Skin of body (tissue), 2 donors: Measurements from ENCODE around the gene KNSTRN. TPM values are rescaled to one million over a fixed set of nuclear protein-coding genes. Genes with fewer than 3 reads are reported as not detected.

Experiments
- DNase-seq: peaks from one replicate; lab custom pipeline; 2025; lab: John Stamatoyannopoulos, UW
- total RNA-seq: library from RNA; depleted of rRNA; stranded (reverse); fragments of >200 nt; gene quantifications from one replicate; pipeline ENCODE4 v1.2.3, GENCODE V29; 2014

The KNSTRN gene
- total RNA-seq, 1 donor from 2014 or later: 15.1 TPM

GRCh38 chr15:40365624-40366456 is 16.7 kb upstream of the KNSTRN start:
- no peak for DNase-seq

DNA sequence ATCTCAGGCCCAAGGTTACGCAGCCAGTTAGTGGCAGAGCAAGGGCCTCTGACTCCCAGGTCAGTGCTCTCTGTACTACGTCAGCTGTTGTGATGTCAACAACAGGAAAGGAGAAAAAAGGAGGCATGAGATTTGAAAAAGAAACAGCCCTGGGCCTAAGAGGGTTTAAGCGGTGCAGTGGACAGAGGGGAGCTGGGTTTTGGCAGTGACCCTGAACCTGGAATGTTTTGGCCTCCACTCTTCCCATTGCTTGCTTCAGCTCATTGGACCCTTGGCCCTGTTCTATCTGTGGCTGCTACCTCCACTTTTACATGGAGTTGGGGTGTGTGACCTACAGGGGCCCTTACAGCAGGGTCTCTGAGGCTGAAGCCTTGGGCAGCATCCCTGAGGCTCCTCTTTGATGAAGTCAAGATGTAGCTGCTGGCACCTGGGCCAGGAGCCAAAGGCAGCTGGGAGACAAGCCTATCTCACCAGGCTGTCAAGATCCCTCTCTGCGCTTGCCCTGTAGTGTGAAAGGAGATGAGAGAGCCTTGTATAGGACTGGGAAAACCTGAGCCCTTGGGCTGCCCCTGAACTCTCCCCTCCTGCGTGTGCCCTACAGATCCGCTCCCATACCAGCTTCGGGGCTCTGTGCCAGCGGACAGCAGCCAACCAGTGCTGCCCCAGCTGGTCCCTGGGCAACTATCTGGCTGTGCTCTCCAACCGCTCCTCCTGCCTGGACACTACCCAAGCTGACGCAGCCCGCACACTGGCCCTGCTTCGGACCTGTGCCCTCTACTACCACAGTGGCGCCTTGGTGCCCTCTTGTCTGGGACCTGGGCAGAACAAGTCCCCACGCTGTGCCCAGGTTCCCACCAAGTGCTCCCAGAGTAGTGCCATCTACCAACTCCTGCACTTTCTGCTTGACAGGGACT is 15.8 kb upstream of the KNSTRN start:
- DNase-seq: no peak

- DNase-seq: no peak
Measured at GRCh38 chr15:40367371-40367685, 15.2 kb upstream of the KNSTRN start.

DNA sequence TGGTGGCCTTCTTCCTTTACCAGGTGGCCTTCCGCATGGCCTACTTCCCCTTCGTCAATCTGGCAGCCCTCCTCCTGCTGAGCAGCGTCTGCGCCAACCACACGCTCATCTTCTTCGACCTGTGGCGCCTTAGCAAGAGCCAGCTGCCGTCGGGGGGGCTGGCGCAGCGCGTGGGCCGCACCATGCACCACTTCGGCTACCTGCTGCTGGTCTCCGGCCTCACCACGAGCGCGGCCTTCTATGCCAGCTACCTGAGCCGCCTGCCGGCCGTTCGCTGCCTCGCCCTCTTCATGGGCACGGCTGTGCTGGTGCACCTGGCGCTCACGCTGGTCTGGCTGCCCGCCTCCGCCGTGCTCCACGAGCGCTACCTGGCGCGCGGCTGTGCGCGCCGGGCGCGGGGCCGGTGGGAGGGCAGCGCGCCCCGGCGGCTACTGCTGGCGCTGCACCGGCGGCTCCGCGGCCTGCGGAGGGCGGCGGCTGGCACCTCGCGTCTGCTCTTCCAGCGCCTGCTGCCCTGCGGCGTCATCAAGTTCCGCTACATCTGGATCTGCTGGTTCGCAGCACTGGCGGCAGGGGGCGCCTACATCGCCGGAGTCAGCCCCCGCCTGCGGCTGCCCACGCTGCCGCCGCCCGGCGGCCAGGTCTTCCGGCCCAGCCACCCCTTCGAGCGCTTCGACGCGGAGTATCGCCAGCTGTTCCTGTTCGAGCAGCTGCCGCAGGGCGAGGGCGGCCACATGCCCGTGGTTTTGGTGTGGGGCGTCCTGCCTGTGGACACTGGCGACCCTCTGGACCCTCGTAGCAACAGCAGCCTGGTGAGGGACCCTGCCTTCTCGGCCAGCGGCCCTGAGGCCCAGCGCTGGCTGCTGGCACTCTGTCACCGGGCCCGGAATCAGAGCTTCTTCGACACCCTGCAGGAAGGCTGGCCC is 14.6 kb upstream of the KNSTRN start:
- peak; percentile 76 for DNase-seq

DNA sequence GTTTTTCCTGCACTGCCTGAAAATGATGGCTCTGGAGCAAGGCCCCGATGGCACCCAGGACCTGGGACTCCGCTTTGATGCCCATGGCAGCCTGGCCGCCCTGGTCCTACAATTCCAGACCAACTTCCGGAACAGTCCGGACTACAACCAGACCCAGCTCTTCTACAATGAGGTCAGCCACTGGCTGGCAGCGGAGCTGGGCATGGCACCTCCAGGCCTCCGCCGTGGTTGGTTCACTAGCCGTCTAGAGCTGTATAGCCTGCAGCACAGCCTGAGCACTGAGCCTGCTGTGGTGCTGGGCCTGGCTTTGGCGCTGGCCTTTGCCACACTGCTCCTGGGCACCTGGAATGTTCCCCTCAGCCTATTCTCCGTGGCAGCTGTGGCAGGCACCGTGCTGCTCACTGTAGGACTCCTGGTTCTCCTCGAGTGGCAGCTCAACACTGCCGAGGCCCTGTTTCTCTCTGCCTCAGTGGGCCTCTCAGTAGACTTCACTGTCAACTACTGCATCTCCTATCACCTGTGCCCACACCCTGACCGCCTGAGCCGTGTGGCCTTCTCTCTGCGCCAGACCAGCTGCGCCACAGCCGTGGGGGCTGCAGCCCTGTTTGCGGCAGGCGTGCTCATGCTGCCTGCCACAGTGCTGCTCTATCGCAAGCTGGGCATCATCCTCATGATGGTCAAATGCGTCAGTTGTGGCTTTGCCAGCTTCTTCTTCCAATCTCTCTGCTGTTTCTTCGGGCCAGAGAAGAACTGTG is 13.6 kb upstream of the KNSTRN start:
- no peak for DNase-seq

- no peak for DNase-seq
Measured at GRCh38 chr15:40369474-40369869, 13.0 kb upstream of the KNSTRN start.

DNA sequence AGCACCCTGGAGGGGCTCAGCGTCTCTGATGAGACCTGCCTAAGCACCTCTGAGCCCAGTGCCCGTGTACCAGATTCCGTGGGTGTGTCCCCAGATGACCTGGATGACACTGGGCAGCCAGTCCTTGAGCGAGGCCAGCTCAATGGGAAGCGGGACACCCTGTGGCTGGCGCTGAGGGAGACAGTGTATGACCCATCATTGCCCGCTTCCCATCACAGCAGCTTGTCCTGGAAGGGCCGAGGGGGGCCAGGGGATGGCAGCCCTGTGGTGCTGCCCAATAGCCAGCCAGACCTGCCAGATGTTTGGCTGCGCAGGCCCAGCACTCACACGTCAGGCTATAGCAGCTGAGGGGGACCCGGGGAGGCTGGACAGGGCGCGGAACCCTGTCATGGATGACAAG is 12.6 kb upstream of the KNSTRN start:
- no peak for DNase-seq

- DNase-seq: no peak
Measured at GRCh38 chr15:40372981-40373380, 9.5 kb upstream of the KNSTRN start.

DNA sequence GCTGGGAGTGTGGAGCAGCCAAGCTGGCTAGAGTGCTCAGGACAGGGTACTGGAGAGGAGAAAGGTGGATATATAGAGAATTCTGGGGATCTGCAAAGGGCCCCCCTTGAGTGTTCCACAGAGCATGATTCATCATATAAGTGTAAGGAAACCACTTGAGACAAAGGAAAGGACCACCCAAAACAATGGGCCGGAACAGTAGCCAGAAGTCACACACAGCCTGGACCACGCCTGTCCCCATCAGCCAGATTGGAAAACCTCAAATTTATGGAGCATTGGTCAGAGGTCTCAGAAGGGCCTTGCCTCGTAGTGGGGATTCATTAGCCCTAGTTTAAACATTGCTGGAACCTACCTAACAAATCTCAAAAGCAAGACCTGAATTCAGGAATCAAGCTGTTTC is 4.9 kb upstream of the KNSTRN start:
- DNase-seq: no peak

DNA sequence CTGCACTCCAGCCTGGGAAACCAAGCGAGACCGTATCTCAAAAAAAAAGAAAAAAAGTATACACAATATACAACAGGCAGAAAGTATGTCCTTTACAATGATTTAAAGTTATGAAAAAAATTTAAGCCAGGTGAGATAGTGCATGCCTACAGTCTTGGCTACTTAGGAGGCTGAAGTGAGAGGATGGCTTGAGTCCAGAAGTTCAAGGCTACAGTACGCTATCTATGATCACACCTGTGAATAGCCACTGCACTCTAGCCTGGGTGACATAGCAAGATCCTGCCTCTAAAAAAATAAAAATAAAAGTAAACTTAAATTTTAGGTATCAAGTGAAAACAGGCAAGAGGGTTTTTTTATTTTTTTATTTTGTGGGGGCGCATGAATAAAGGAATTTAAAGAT is 3.1 kb upstream of the KNSTRN start:
- DNase-seq: no peak

GRCh38 chr15:40379853-40380252 is 2.7 kb upstream of the KNSTRN start:
- no peak for DNase-seq

GRCh38 chr15:40380636-40381035 is 1.9 kb upstream of the KNSTRN start:
- DNase-seq: no peak

- DNase-seq: no peak
Measured at GRCh38 chr15:40381818-40382529, 547 bp upstream of the KNSTRN start.

- DNase-seq: no peak
Measured at GRCh38 chr15:40386480-40386879, 4.0 kb downstream of the KNSTRN start.

GRCh38 chr15:40388941-40389823 is 6.7 kb downstream of the KNSTRN start:
- DNase-seq: no peak

GRCh38 chr15:40389824-40390595 is 7.5 kb downstream of the KNSTRN start:
- no peak for DNase-seq

DNA sequence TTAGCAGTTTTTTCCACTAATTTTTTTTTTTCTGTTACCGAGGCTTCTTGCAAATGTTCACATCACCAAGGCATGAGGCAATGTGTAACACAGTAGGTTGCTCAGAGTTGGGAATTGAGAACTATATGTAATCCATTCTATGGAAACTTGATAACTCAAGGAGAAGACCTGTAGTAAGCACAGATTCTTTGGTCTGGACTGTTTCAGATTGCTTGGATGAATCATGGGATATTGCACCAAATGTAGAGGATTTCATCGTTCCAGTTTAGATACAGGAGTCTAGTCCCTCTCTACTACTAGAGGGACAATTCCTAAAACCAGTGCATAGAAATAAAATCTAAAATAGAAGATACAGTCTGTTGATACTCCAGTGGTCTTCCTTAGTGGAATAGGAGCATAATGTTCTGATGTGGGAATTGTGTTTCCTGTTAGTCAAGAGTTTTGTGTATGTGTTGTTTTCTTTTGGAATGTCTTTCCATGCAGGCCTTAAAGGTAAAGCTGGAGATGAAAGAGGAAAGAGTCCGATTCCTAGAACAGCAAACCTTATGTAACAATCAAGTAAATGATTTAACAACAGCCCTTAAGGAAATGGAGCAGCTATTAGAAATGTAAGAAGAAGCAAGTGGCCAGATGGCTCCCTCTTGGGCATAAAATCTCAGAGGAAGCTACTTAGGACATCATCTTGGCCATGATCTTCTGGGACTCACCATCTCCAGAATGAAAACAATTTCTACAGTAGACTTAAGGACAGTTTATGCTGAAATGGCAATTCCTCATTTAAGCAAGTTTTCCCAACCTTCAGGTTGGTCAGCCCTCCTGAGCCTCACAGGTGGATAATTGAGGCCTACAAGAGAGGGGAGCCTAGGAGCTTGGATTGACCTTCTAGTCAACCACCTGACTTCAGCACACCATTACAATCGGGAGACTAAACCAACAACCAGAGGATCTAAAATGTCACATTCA is 10.7 kb downstream of the KNSTRN start:
- DNase-seq: no peak
